Endothelial cell of umbilical vein (primary cell): Measurements from ENCODE around the gene ZNF407. TPM values are rescaled to one million over a fixed set of nuclear protein-coding genes. Genes with fewer than 3 reads are reported as not detected.

Experiments
- BruUV-seq: library from RNA; stranded (reverse); fragments of 400-500 nt; replicated peaks from 2 replicates; lab custom pipeline; 2021; lab: Mats Ljungman, UMichigan
- CTCF ChIA-PET: fragments of 300-600, 350-600 bp; sonication (Branson Sonifier 250); formaldehyde crosslinking; loops from one replicate; lab custom pipeline; 2021; ENCODE audit warnings: antibody characterized with exemption, inconsistent platforms; lab: Charles Lee
- POLR2A ChIA-PET: fragments of 300-600, 350-600 bp; sonication (Branson Sonifier 250); formaldehyde crosslinking; loops from one replicate; lab custom pipeline; 2021; ENCODE audit warnings: antibody characterized with exemption, inconsistent platforms; lab: Charles Lee
- DNase-seq: peaks from one replicate; pipeline ENCODE4 v3.0.0-alpha.2; 2011; ENCODE audit warnings: low read depth, low spot score
- FAIRE-seq: peaks from 2 replicates; lab custom pipeline; 2011; peaks lifted over from hg19 to GRCh38; lab: Jason Lieb, UNC
- H2AFZ ChIP-seq: 2 replicates; pipeline ENCODE4 v1.6.0; 2012; ENCODE audit warnings: low read depth, low read length, control low read depth, inconsistent platforms
- H3K27ac ChIP-seq: 2 replicates; pipeline ENCODE4 v1.5.1; 2011; ENCODE audit warnings: low read depth, mild to moderate bottlenecking, control low read depth, low read length, moderate library complexity; ENCODE audit not compliant: insufficient read depth
- H3K27me3 ChIP-seq, 2 experiments: 2 replicates each; pipeline versions ENCODE4 v1.6.0 to v1.6.1; 2011; ENCODE audit warnings: low read length in 2 of 2, mixed read lengths in 1 of 2; ENCODE audit not compliant: control insufficient read depth in 2 of 2, insufficient read depth in 2 of 2
- H3K36me3 ChIP-seq, 2 experiments: 2 replicates in 1 of 2; 3 replicates in 1 of 2; pipeline ENCODE4 v1.5.1; 2011; ENCODE audit warnings: low read length in 2 of 2, mild to moderate bottlenecking in 1 of 2, moderate library complexity in 1 of 2; ENCODE audit not compliant: control insufficient read depth in 2 of 2, insufficient read depth in 2 of 2; ENCODE audit errors: extremely low read depth in 1 of 2
- H3K4me1 ChIP-seq: 3 replicates; pipeline ENCODE4 v1.5.1; 2011; ENCODE audit warnings: mild to moderate bottlenecking, low read length; ENCODE audit not compliant: control insufficient read depth, insufficient read depth; ENCODE audit errors: extremely low read depth
- H3K4me2 ChIP-seq: 2 replicates; pipeline ENCODE4 v1.6.1; 2011; ENCODE audit warnings: low read length, control low read depth, mixed read lengths; ENCODE audit not compliant: insufficient read depth
- H3K4me3 ChIP-seq, 3 experiments: fragments of 200-600 bp in 1 of 3; sonication (generic), shearing (Covaris generic) in 1 of 3; replicated peaks in 1 of 3; 2 replicates each; pipeline ENCODE4 v1.5.1; 2011 to 2016; ENCODE audit warnings: control low read depth in 3 of 3, low read length in 3 of 3, mild to moderate bottlenecking in 2 of 3, inconsistent platforms in 1 of 3, low read depth in 1 of 3, moderate library complexity in 1 of 3; ENCODE audit not compliant: insufficient read depth in 1 of 3
- H3K79me2 ChIP-seq: 2 replicates; pipeline ENCODE4 v1.6.0; 2012; ENCODE audit warnings: low read length, inconsistent platforms; ENCODE audit not compliant: control insufficient read depth, insufficient read depth
- H3K9ac ChIP-seq: replicated peaks from 2 replicates; pipeline ENCODE3; 2011; ENCODE audit warnings: low read length, control low read depth; ENCODE audit not compliant: insufficient read depth; ENCODE audit errors: extremely low read depth
- H3K9me1 ChIP-seq: replicated peaks from 3 replicates; pipeline ENCODE4 v1.6.0; 2011; ENCODE audit warnings: mild to moderate bottlenecking, low read length; ENCODE audit not compliant: control insufficient read depth, insufficient read depth; ENCODE audit errors: extremely low read depth
- H3K9me3 ChIP-seq: replicated peaks from 2 replicates; pipeline ENCODE4 v1.5.1; 2012; ENCODE audit warnings: low read length, inconsistent platforms; ENCODE audit not compliant: control insufficient read depth, insufficient read depth
- H4K20me1 ChIP-seq: replicated peaks from 2 replicates; pipeline ENCODE3; 2011; ENCODE audit warnings: mild to moderate bottlenecking, low read length; ENCODE audit not compliant: control insufficient read depth, insufficient read depth; ENCODE audit errors: extremely low read depth
- EZH2 ChIP-seq: IDR thresholded peaks from 2 replicates; pipeline ENCODE4 v1.6.1; 2012; ENCODE audit warnings: borderline replicate concordance, low read depth, mild to moderate bottlenecking, moderate library complexity, low read length, inconsistent platforms; ENCODE audit not compliant: severe bottlenecking
- FOS ChIP-seq: IDR thresholded peaks from 2 replicates; pipeline ENCODE4 v1.6.1; 2011; ENCODE audit warnings: mild to moderate bottlenecking, low read length, moderate library complexity, borderline replicate concordance; ENCODE audit not compliant: insufficient read depth
- GATA2 ChIP-seq: IDR thresholded peaks from 2 replicates; pipeline ENCODE4 v1.7.0; 2011; ENCODE audit warnings: low read depth, mild to moderate bottlenecking, moderate library complexity, mixed read lengths, low read length; ENCODE audit not compliant: insufficient read length, insufficient read depth
- JUN ChIP-seq: IDR thresholded peaks from 2 replicates; pipeline ENCODE4 v1.6.1; 2011; ENCODE audit warnings: borderline replicate concordance, low read depth; ENCODE audit not compliant: insufficient read length, insufficient read depth
- MYC ChIP-seq: IDR thresholded peaks from one replicate; pipeline ENCODE4 v1.6.1; 2011; ENCODE audit warnings: mild to moderate bottlenecking, low read depth, low read length
- POLR2A ChIP-seq: IDR thresholded peaks from 2 replicates; pipeline ENCODE4 v1.6.1; 2012; ENCODE audit warnings: low read depth, mild to moderate bottlenecking, control low read depth, low read length
- POLR2AphosphoS5 ChIP-seq: IDR thresholded peaks from 2 replicates; pipeline ENCODE4 v1.6.1; 2012; ENCODE audit warnings: low read depth, mild to moderate bottlenecking, control low read depth, low read length, moderate library complexity; ENCODE audit not compliant: insufficient read depth
- dilution Hi-C: fragments of 300-500 bp; cut with MboI; formaldehyde crosslinking; loops from one replicate; pipeline ENCODE4 v1.15.0; 2019; ENCODE audit warnings: low sequenced_read_pairs; ENCODE audit not compliant: extremely low pct_ligation_motif_present
- intact Hi-C: fragments of 100-400 bp; cut with micrococcal nuclease; formaldehyde crosslinking; loops from one replicate; pipeline ENCODE4 v1.10.0; 2022
- polyA plus RNA-seq, 4 experiments: library from polyadenylated mRNA; depleted of rRNA in 3 of 4; stranded (reverse) in 3 of 4; unstranded in 1 of 4; fragments of >200 nt; gene quantifications; 2 replicates each; pipeline versions ENCODE4 v1.2.1 to v1.2.3, GENCODE V29; 2011 to 2012; ENCODE audit warnings: missing spikeins in 1 of 4
- total RNA-seq: library from RNA; stranded (reverse); gene quantifications from 2 replicates; pipeline ENCODE4 v1.2.3, GENCODE V29; 2021
- TF ChIP-seq, protein P1 (sequence below), 2 donors: IDR thresholded peaks; 1 replicate in 1 of 2; 2 replicates in 1 of 2; pipeline ENCODE4 v1.5.1; 2011; ENCODE audit warnings: low read length in 2 of 2, mild to moderate bottlenecking in 2 of 2, moderate library complexity in 2 of 2, control low read depth in 1 of 2, inconsistent platforms in 1 of 2, low read depth in 1 of 2; ENCODE audit not compliant: insufficient read depth in 1 of 2; ENCODE audit errors: extremely low read depth in 1 of 2
- TF ChIP-seq, protein P2 (sequence below): IDR thresholded peaks from 2 replicates; pipeline ENCODE4 v1.6.1; 2011; ENCODE audit not compliant: insufficient read depth, insufficient read length

The ZNF407 gene
- total and polyA plus RNA-seq, 2 donors (not counting 3 experiments of a cell fraction or from before 2014, with no cell fraction given): 3.8 to 20.1 TPM

DNA sequence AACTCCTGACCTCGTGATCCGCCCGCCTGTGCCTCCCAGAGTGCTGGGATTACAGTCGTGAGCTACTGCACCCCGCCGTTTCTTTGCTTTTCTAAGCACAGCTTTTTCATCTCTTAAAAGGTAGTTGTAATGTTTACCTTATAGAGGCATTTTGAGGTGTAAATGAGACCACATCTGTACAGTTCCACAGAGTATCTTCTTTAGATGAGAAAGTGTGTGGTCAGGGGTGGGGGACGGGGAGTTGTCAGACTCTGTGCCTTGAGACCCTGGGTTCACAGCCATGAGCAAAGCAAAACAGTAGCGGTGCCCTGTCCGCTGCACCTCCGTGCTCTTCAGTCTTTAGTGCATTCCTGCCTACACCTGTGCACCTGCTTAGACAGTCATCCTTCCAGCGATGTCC is 251.6 kb downstream of the ZNF407 start:
- dilution Hi-C loops: no loop called here
- FAIRE-seq: no peak

More for the DNA sequence above, 251.6 kb downstream of the ZNF407 start:
- Histone ChIP-seq H3K4me2 (no peak overlapping the region), H3K27me3 (no peaks in the 10 kb centered on the region), H3K9me3 (no peaks in the 10 kb centered on the region), H3K9me1 (no peaks in the 10 kb centered on the region), H2AFZ (no peak overlapping the region), H3K9ac (no peak overlapping the region), H3K4me3 (no peak overlapping the region), H3K79me2 (no peaks in the 10 kb centered on the region), H3K36me3 (no peaks in the 10 kb centered on the region), H3K27ac (no peak overlapping the region), H3K4me1 (no peaks in the 10 kb centered on the region), H4K20me1 (no peaks in the 10 kb centered on the region)
- TF ChIP-seq FOS (no peak), GATA2 (no peak), MYC (no peak), EZH2 (no peak), POLR2AphosphoS5 (no peak), JUN (no peak), POLR2A (no peak)
- TF ChIP-seq, protein P1, sequence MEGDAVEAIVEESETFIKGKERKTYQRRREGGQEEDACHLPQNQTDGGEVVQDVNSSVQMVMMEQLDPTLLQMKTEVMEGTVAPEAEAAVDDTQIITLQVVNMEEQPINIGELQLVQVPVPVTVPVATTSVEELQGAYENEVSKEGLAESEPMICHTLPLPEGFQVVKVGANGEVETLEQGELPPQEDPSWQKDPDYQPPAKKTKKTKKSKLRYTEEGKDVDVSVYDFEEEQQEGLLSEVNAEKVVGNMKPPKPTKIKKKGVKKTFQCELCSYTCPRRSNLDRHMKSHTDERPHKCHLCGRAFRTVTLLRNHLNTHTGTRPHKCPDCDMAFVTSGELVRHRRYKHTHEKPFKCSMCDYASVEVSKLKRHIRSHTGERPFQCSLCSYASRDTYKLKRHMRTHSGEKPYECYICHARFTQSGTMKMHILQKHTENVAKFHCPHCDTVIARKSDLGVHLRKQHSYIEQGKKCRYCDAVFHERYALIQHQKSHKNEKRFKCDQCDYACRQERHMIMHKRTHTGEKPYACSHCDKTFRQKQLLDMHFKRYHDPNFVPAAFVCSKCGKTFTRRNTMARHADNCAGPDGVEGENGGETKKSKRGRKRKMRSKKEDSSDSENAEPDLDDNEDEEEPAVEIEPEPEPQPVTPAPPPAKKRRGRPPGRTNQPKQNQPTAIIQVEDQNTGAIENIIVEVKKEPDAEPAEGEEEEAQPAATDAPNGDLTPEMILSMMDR (IDR thresholded peaks at IDR 0.05; ENCODE audit: extremely low read depth in 1 of 2, insufficient read depth in 1 of 2, low read depth in 1 of 2, low read length in 2 of 2): no peak
- TF ChIP-seq, protein P2, sequence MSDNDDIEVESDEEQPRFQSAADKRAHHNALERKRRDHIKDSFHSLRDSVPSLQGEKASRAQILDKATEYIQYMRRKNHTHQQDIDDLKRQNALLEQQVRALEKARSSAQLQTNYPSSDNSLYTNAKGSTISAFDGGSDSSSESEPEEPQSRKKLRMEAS: no peak
- DNase-seq: no peak
- intact Hi-C loops: loop anchor here (10.0 kb wide), 1 partner anchor 56 kb away; no protein-coding TSS in a partner anchor
- BruUV-seq: no TSS peak
- ChIA-PET CTCF (interaction anchor here (1.2 to 1.5 kb wide), 2 partner anchors 9 to 13 kb away, joined by 4 to 5 read pairs; no protein-coding TSS in a partner anchor), POLR2A (interaction anchor here (0.6 kb wide), 1 partner anchor 221 kb away, joined by 3 read pairs; no protein-coding TSS in a partner anchor)
